MG63 (cell line): ENCODE data around the gene OR2C1. TPM values are rescaled to one million over a fixed set of nuclear protein-coding genes. Genes with fewer than 3 reads are reported as not detected.
A peak's percentile ranks its signal among the peaks of the same experiment; 100 is the strongest.

ENCODE experiments used
- DNase-seq: peaks from one replicate; pipeline ENCODE4 v3.0.0-alpha.2; 2020
- H3K27me3 ChIP-seq: fragments of 250-450 bp; sonication (Bioruptor Pico); 2 replicates; pipeline ENCODE4 v1.5.1; 2020; ENCODE audit warnings: mild to moderate bottlenecking, moderate library complexity
- H3K36me3 ChIP-seq: fragments of 250-450 bp; sonication (Bioruptor Pico); 2 replicates; pipeline ENCODE4 v1.5.1; 2020; ENCODE audit warnings: mild to moderate bottlenecking, moderate library complexity
- H3K4me3 ChIP-seq: fragments of 250-450 bp; sonication (Bioruptor Pico); 2 replicates; pipeline ENCODE4 v1.5.1; 2020; ENCODE audit warnings: mild to moderate bottlenecking, moderate library complexity
- H3K9me3 ChIP-seq: fragments of 250-450 bp; sonication (Bioruptor Pico); 2 replicates; pipeline ENCODE4 v1.5.1; 2020; ENCODE audit warnings: mild to moderate bottlenecking, moderate library complexity
- total RNA-seq: library from RNA; depleted of rRNA; stranded (reverse); fragments of >200 nt; shearing (Covaris generic); gene quantifications from 2 replicates; pipeline ENCODE4 v1.2.3, GENCODE V29; 2014; ENCODE audit warnings: low replicate concordance; rRNA removed

OR2C1 gene
- total RNA-seq, result not detected in 2 replicates

DNA sequence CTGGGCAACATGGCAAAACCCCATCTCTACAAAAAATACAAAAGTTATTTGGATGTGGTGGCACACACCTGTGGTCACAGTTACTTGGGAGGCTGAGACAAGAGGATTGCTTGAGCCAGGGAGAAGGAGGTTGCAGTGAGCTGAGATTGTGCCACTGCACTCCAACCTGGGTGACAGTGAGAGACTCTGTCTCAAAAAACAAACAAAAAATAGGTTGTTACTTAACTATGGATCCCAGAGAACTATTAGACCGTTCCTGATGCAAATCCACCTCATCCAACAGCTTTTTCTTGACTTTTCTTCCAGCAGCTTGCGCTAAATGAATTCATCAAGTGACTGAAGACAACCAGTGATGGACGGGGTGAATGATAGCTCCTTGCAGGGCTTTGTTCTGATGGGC lies at the start of gene OR2C1:
Gene OR2C1, plus strand, starts transcription at position 301 of the 400 bp plus-strand sequence. Its CDS starts 52 bp downstream, at position 353.
- Histone ChIP-seq H3K27me3 (peaks cover 21% of the 10 kb centered on the region), H3K4me3 (no peak within 1 kb of the TSS), H3K36me3 (no peaks in the 10 kb centered on the region), H3K9me3 (peaks cover 2% of the 10 kb centered on the region)
- DNase-seq, result no peak

DNA sequence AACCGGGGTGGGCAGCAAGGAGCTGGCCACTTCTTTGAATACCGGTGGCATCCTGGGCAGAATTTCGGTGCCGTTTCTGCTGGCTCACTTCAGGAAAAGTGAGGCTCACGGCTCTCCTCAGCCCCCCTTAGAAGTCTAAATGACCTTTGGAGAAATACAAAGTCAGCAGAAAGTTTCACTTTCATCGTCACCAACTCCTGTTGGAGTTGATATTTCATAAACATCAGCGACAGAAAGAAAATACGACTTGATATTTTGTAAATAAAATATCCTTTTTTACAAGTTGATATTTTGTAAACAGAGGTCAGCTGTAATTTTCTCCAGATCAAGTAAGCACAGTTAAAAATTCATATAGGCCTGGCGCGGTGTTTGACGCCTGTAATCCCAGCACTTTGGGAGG lies 49.6 kb upstream of the OR2C1 start:
- no peak for DNase-seq
- peak overlapping the region; percentile 97 for H3K4me3 ChIP-seq
- H3K27me3 ChIP-seq, result no peaks in the 10 kb centered on the region
- peaks cover 66% of the 10 kb centered on the region for H3K9me3 ChIP-seq
- peaks cover 82% of the 10 kb centered on the region for H3K36me3 ChIP-seq

DNA sequence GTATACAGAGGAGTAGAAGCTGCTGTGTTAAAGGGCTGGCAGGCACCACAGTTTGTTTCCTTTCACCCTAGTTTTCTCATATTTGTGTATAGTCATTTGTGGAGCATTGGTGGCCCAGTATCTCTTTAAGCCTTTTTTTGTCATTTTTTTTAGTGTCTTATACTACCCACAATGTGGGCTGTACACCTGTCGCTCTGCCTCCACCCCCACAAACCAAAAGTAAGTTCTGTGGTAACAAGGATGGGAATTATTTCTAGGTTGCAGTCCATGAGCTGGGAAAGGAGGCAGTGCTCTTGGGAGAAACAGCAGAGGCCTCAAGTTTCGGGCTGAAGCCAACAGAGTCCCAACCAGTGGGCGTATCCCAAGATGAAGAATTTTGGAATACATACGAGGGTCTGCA lies 44.2 kb upstream of the OR2C1 start:
- Histone ChIP-seq H3K9me3 (peaks cover 55% of the 10 kb centered on the region), H3K27me3 (no peaks in the 10 kb centered on the region), H3K36me3 (peaks cover 80% of the 10 kb centered on the region), H3K4me3 (no peak overlapping the region)
- DNase-seq, result no peak

DNA sequence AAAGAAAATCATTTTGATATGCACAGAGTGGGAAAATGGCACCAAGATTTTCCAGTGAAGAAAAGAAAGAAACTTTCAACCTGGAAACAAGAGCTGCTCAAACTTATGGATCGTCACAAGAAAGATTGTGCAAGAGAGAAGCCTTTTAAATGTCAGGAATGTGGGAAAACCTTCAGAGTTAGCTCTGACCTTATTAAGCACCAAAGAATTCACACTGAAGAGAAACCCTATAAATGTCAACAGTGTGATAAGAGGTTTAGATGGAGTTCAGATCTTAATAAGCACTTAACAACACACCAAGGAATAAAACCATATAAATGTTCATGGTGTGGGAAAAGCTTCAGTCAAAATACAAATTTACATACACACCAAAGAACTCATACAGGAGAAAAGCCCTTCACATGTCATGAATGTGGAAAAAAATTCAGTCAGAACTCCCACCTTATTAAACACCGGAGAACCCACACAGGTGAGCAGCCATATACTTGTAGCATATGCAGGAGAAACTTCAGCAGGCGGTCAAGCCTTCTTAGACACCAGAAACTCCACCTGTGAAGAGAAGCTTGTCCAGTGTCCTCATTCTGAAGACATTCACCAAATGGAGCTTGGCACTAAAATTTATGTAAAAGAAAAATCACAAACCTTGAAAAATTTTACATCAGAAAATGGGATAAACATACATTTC lies 38.2 kb upstream of the OR2C1 start:
- no peak overlapping the region for H3K4me3 ChIP-seq
- H3K9me3 ChIP-seq, result peaks cover 63% of the 10 kb centered on the region
- peaks cover 64% of the 10 kb centered on the region for H3K36me3 ChIP-seq
- H3K27me3 ChIP-seq, result no peaks in the 10 kb centered on the region
- no peak for DNase-seq

DNA sequence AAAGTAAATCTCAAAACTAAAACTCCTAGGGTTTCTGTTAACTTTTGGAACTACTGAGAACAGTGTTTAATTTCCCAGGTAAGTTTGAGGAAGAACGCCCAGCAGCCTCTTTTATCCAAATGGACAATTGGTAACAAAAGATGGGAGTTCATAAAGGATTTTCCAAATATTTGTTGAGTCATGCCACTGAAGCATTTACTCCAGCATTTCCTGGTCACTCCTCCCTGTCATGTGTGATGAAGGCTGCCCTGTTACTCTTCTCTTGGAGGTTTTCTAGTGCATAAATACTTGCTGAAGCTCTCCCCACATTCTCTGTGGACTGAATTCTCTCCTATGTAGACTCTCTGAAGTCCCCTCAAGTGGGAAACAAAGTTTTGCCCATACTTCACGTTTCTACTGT lies 33.9 kb upstream of the OR2C1 start:
- Histone ChIP-seq H3K9me3 (peaks cover 38% of the 10 kb centered on the region), H3K4me3 (no peak overlapping the region), H3K27me3 (no peaks in the 10 kb centered on the region), H3K36me3 (peaks cover 25% of the 10 kb centered on the region)
- no peak for DNase-seq

DNA sequence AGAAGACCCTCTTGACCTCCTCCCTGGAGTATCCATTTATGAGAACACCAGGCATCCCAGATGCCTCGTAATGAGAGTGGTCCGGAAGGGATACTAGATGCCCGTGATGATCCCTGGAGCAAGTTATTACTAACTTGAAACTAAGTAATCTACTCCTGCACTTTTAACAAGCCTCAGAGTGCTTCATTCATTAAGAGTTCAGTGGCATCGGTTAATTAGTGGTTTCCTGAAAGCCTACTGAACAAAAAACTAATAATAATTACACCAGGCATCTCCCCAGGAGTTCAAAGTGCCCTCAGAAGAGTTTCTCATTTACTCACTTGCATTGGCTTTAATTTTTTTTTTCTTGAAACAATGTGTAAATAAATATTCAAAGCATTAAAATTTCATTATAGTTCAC lies 28.2 kb upstream of the OR2C1 start:
- Histone ChIP-seq H3K9me3 (peaks cover 2% of the 10 kb centered on the region; the same call in 1 of the 2 replicates), H3K36me3 (no peaks in the 10 kb centered on the region), H3K27me3 (no peaks in the 10 kb centered on the region), H3K4me3 (no peak overlapping the region)
- DNase-seq, result no peak

DNA sequence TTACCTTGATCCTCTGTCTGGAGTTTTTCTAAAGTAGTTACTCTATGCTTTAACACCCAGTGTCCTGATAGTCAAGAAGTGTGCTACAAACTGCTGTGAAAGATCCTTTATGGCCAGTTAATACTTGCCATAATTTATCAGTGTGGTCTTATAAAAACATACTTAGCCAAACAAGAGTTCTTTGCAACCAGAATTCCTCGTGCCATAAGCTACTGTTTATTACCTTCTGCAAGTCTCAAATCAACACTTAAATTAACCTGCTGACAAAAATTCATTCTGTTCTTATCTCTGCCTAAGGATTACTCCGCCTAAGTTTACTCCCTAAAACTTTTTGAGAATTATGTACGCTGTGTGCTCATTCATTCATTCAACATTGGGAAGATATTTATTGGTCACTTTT lies 27.6 kb upstream of the OR2C1 start:
- DNase-seq, result no peak
- Histone ChIP-seq H3K4me3 (no peak overlapping the region), H3K27me3 (no peaks in the 10 kb centered on the region), H3K9me3 (peaks cover 2% of the 10 kb centered on the region; the same call in 1 of the 2 replicates), H3K36me3 (no peaks in the 10 kb centered on the region)

DNA sequence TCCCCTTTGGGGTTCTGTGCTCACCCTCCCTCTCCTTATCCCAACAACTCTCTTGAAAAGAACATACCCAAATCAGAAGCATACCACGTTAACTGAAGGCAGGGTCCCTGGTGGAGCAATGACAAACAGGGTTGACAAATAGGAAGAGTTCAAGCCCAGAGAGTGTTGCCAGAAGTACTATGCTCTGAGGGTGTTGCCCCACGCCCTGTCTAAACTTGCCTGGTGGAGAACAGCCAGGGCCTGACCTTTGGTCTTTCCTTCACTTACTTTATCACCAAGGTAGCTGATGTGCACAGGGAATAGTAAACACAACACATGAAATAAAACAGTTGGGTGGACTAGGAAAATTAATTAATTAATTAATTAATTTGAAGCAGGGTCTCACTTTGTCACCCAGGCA lies 27.0 kb upstream of the OR2C1 start:
- Histone ChIP-seq H3K36me3 (no peaks in the 10 kb centered on the region), H3K27me3 (no peaks in the 10 kb centered on the region), H3K9me3 (peaks cover 2% of the 10 kb centered on the region; the same call in 1 of the 2 replicates), H3K4me3 (no peak overlapping the region)
- DNase-seq, result no peak

DNA sequence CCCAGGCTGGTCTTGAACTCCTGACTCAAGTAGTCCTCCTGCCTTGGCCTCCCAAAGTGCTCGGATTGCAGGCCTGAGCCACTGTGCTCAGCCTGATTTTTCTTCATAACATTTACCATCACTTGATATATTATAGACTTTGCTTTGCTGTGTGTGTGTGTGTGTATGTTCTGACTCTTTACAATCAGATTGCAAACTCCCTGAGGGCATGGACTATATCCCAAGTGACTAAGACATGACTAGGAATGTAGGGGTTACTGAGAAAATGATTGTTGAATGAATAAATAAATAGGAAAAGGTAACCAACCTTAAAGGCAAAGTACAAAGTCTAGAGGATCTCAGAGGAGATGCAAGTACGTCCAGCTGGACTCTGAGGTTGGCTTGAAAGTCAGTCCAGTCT lies 9.6 kb upstream of the OR2C1 start:
- Histone ChIP-seq H3K4me3 (no peak overlapping the region), H3K36me3 (no peaks in the 10 kb centered on the region), H3K9me3 (no peaks in the 10 kb centered on the region), H3K27me3 (peaks cover 15% of the 10 kb centered on the region)
- DNase-seq, result no peak

DNA sequence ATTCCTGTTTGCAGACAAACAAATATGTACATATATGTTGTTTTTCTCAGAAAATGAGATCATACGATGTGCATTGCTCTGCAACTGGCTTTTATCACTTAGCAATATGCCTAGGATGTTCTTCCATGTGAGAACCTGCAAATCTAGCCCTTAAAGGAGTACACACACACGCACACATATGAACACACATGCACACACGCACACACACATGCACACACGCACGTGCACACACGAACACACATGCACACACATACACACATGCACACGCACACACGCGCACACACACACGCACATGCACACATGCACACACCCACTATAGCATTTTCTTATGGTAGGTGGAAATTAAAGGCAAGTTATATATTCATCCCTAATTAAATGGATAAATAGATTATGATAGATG lies 8.1 kb upstream of the OR2C1 start:
- no peak for DNase-seq

DNA sequence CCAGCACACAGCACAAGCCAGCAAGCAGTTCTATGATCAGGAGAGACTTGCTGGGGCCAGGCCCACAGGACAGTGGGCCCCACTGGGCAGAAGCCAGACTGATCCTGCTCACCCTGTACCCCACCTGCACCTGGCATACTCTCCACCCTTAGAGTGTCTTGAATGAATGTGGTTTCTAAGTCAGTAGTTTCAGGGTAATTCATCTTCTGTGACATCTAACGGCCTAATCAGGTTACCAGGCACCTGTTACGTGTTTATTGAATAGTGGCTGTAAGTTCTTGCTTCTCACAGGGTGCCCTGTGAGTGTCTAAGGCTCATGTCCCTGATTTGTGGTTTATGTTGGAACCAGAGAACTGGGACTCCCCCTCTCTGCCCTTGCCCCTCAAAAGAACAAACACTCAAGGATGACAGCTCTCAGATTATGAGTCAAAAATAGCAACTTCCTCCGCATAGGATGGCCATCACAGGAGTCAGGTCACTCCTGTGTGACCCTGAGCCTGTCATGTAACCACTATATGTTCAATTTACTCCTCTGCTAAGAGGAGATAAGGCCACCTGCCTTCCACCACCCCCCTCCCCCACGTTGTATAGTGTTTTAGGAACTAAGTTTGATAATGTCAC lies 7.0 kb upstream of the OR2C1 start:
- Histone ChIP-seq H3K9me3 (no peaks in the 10 kb centered on the region), H3K4me3 (no peak overlapping the region), H3K27me3 (peaks cover 18% of the 10 kb centered on the region), H3K36me3 (no peaks in the 10 kb centered on the region)
- no peak for DNase-seq

More for the DNA sequence above, 8.1 kb upstream of the OR2C1 start:
- no peaks in the 10 kb centered on the region for H3K9me3 ChIP-seq
- no peak overlapping the region for H3K4me3 ChIP-seq
- no peaks in the 10 kb centered on the region for H3K36me3 ChIP-seq
- H3K27me3 ChIP-seq, result peaks cover 18% of the 10 kb centered on the region

DNA sequence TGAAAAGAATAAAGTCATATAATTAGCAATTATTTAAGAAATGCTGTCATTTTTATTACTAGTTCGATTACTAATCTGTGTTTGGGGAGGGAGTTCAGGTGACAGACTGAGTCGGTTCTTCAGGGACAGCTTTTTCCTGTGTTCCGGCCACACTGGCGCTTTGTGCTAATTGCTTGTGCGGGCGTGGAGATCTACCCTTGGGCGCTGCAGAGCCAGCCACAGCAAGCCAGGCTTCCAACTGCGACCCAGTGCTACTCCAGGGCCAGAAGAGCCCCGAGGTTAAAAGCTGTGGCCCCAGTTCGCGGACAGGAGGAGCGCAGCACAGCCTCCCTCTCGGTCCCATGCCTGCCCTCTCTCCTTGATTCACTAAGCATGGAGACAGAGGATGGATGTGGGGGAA lies 6.5 kb upstream of the OR2C1 start:
- peaks cover 20% of the 10 kb centered on the region for H3K27me3 ChIP-seq
- H3K36me3 ChIP-seq, result no peaks in the 10 kb centered on the region
- H3K9me3 ChIP-seq, result no peaks in the 10 kb centered on the region
- DNase-seq, result no peak
- no peak overlapping the region for H3K4me3 ChIP-seq

DNA sequence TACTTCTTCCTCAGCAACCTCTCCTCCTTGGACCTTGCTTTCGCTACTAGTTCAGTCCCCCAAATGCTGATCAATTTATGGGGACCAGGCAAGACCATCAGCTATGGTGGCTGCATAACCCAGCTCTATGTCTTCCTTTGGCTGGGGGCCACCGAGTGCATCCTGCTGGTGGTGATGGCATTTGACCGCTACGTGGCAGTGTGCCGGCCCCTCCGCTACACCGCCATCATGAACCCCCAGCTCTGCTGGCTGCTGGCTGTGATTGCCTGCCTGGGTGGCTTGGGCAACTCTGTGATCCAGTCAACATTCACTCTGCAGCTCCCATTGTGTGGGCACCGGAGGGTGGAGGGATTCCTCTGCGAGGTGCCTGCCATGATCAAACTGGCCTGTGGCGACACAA lies 429 bp downstream of the OR2C1 start:
- Histone ChIP-seq H3K9me3 (peaks cover 2% of the 10 kb centered on the region), H3K27me3 (peaks cover 26% of the 10 kb centered on the region), H3K36me3 (no peaks in the 10 kb centered on the region), H3K4me3 (no peak overlapping the region)
- no peak for DNase-seq

DNA sequence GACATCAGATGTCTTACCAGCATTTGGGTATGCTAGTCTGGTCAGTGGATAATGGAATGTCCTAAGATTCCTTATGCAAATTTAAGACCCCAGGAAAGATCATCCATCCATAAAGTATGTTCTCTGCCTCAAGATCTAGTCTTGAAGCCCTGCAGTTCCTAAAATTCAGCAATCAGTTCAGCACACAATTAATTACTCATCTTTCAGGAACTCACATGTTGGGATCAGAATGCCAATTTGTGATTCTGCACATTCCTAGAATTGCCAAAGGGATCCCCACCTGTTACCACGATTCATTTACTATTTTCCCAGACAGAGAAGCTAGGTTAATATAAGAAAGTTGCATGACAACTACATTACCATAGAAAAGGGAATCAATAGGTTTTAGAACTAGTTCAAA lies 3.2 kb downstream of the OR2C1 start:
- no peak overlapping the region for H3K4me3 ChIP-seq
- no peaks in the 10 kb centered on the region for H3K36me3 ChIP-seq

DNA sequence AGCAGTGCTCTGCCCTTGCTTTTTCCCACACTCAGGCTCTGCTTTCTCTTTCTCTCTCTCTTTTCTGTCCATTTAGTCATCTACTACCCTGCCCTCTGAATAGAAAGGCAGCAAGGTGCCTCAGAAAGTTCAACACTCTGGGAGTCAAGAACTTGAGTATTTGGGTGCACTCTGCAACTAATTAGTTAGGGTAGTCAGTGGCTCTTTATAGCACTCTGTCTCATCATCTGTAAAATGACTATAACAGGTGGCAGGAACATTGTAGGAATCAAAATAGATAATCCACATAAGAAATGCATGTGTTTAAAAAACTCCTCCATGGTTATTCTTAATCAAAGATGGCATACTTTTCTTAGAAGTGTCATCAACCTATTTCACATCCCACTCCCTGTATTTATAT lies 7.2 kb downstream of the OR2C1 start:
- H3K27me3 ChIP-seq, result peaks cover 14% of the 10 kb centered on the region
- H3K9me3 ChIP-seq, result peaks cover 6% of the 10 kb centered on the region
- H3K36me3 ChIP-seq, result no peaks in the 10 kb centered on the region
- H3K4me3 ChIP-seq, result no peak overlapping the region
- no peak for DNase-seq

More for the DNA sequence above, 3.2 kb downstream of the OR2C1 start:
- H3K27me3 ChIP-seq, result peaks cover 26% of the 10 kb centered on the region
- H3K9me3 ChIP-seq, result peaks cover 2% of the 10 kb centered on the region
- no peak for DNase-seq

DNA sequence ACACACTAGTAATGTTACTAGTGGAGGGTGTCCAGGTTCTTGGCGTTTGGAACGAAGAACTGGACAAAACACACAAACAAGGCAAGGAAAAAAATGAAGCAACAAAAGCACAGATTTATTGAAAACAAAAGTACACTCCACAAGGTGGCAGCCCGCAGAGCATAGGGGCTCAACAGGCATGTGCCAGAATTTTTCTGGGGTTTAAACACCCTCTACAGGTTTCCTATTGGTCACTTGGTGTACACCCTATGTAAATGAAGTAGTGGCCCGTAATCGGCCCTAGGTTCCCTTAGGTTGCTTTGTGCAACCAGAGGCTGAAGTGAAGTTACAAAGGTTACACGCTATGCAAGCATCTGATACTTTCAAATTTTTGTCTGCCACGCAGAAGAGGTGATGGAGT lies 8.1 kb downstream of the OR2C1 start:
- no peak overlapping the region for H3K4me3 ChIP-seq
- peaks cover 14% of the 10 kb centered on the region for H3K27me3 ChIP-seq
- H3K9me3 ChIP-seq, result peaks cover 6% of the 10 kb centered on the region
- DNase-seq, result no peak
- H3K36me3 ChIP-seq, result no peaks in the 10 kb centered on the region

DNA sequence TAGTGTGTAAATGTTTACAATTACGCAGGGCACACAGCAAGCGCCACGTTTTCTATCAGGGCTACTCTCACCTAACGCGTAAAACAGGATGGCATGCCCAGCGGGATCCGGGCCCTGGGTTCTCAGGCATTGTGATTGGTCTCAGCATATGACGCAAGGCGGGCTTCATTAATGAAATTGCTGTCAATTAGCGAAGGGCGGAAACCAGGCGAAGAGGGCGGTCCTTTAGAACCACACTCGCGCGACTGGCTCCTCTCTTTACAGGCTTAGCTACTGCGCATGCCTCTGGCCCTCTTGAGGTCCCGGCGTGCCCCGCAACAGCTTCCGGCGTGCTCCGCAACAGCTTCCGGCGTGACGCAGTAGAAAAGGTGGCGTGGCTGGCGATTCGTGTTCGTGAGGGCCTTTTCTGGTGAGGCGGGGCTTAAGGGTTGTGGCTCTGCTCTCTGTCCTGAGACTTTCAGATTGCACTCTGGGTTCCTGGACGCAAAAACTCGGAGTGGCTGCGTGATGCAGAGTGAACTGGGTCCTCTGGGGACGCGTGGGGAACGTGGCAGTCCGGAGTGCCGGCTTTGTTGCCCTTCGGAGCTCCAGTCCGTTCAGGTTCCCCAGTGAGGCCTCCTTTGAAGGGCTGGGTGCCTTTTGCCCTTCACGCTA lies 9.2 kb downstream of the OR2C1 start:
- peaks cover 13% of the 10 kb centered on the region for H3K27me3 ChIP-seq
- H3K9me3 ChIP-seq, result peaks cover 6% of the 10 kb centered on the region
- peak; percentile 61 for DNase-seq
- peak overlapping the region; percentile 29 for H3K4me3 ChIP-seq
- H3K36me3 ChIP-seq, result no peaks in the 10 kb centered on the region
